Measurements from ENCODE around the gene CFAP90. TPM values are rescaled to one million over a fixed set of nuclear protein-coding genes. Genes with fewer than 3 reads are reported as not detected.

CFAP90 gene
- total and polyA plus RNA-seq, 12 donors, result 0.03 to 0.26 TPM; not detected in 10

DNA sequence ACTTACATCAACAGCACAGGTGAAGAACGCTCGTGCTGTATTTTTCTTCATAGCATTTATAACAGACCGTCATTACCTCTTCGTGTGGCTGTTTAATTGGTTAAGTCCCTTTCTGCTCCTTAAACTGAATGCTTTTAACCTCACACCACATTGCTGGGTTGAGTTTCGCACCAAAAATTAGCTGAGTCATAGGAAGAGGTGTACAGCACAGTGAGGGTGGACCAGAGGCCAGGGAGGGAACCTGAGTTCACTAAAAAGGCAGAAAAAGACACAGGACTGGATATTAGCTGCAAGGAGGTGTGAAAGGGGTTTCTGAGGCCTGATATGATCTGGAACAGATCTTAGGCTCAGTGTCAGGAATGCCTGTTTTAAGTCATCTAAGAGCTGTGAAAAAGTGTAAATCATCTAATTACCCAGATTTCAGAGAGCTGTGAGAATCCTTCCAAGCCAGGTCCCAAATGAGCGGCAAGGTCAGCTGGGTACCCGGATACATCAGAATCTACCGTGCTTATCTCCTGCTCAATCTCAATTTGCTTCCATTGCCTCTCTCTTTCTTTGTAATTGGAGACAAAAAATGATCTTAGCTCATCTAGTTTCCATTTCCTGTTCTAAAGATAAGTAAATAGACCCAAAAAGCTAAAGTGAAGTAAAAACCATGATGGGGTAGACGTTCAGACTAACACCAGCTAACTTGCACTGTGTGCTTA lies 7.1 kb upstream of the CFAP90 start:
- DNase-seq (no peak), ATAC-seq (no peak)
- 78 to 83% methylated on average over 9 of the region's 9 CpGs for WGBS, 2 donors
- Histone ChIP-seq H3K4me1 (peaks cover 0 to under 1% (median 0%) of the 10 kb centered on the region in 9 donors), H3K27ac (no peak overlapping the region), H3K9me3 (no peaks in the 10 kb centered on the region), H3K36me3 (peaks cover 0 to 59% (median 21%) of the 10 kb centered on the region in 9 donors), H3K27me3 (no peaks in the 10 kb centered on the region), H3K4me3 (no peak overlapping the region)
- intact Hi-C loops (cut with DNase I), result loop anchor here in 1 of 10 donors (5.0 kb wide), 1 partner anchor 1091 kb away; no protein-coding TSS in a partner anchor
- TF ChIP-seq, protein P1, sequence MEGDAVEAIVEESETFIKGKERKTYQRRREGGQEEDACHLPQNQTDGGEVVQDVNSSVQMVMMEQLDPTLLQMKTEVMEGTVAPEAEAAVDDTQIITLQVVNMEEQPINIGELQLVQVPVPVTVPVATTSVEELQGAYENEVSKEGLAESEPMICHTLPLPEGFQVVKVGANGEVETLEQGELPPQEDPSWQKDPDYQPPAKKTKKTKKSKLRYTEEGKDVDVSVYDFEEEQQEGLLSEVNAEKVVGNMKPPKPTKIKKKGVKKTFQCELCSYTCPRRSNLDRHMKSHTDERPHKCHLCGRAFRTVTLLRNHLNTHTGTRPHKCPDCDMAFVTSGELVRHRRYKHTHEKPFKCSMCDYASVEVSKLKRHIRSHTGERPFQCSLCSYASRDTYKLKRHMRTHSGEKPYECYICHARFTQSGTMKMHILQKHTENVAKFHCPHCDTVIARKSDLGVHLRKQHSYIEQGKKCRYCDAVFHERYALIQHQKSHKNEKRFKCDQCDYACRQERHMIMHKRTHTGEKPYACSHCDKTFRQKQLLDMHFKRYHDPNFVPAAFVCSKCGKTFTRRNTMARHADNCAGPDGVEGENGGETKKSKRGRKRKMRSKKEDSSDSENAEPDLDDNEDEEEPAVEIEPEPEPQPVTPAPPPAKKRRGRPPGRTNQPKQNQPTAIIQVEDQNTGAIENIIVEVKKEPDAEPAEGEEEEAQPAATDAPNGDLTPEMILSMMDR (IDR thresholded peaks at IDR 0.05), result no peak

DNA sequence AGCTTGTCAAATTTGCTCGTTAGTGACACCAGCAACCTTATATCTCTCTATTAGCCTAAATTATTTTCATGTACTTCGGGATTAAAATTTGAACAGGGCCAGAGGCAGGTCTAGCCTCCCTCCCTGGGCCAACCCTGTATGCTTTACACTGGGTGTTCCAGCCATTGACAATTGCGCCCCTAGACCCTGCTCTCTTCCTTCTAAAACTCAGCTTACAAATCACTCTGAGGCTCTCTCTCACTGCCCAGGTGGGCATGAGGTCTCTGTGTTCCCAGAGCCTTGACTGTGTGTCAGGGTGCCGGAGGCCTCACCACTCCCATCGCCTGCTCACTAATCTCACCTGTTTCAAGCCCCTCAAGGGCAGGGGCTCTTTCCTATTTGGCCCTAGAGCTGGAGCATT lies 6.4 kb upstream of the CFAP90 start:
- no peak overlapping the region for H3K27ac ChIP-seq
- no peak for ATAC-seq
- H3K4me1 ChIP-seq, result peaks cover 0 to 4% (median 0%) of the 10 kb centered on the region in 9 donors
- peaks cover 0 to 52% (median 20%) of the 10 kb centered on the region in 9 donors for H3K36me3 ChIP-seq
- H3K9me3 ChIP-seq, result no peaks in the 10 kb centered on the region
- TF ChIP-seq, protein P1 (IDR thresholded peaks at IDR 0.05), result no peak
- 77 to 80% methylated on average over 5 of the region's 5 CpGs for WGBS, 2 donors
- intact Hi-C loops (cut with DNase I), result loop anchor here in 1 of 10 donors (5.0 kb wide), 1 partner anchor 1090 kb away; no protein-coding TSS in a partner anchor
- no peaks in the 10 kb centered on the region for H3K27me3 ChIP-seq
- H3K4me3 ChIP-seq, result no peak overlapping the region
- DNase-seq, result no peak

- no peaks in the 10 kb centered on the region for H3K9me3 ChIP-seq
- intact Hi-C loops (cut with DNase I), result loop anchor here in 1 of 10 donors (5.0 kb wide), 1 partner anchor 1090 kb away; no protein-coding TSS in a partner anchor
- H3K4me3 ChIP-seq, result no peak overlapping the region
- no peak overlapping the region for H3K27ac ChIP-seq
- H3K4me1 ChIP-seq, result peaks cover 0 to 9% (median 0%) of the 10 kb centered on the region in 9 donors
- ATAC-seq (peak in 4 of 8 donors; percentile 46 to 68 (median 65)), DNase-seq (peak in 1 of 2 donors; percentile 20)
- TF ChIP-seq, protein P1 (IDR thresholded peaks at IDR 0.05), result peak; percentile 35 to 72 (median 68)
- peaks cover 0 to 47% (median 16%) of the 10 kb centered on the region in 9 donors for H3K36me3 ChIP-seq
- 95 to 97% methylated on average over 2 of the region's 2 CpGs for WGBS, 2 donors
- peaks cover 0 to 2% (median 0%) of the 10 kb centered on the region in 7 donors for H3K27me3 ChIP-seq
Measured at GRCh38 chr5:7856855-7857254, 5.9 kb upstream of the CFAP90 start.

DNA sequence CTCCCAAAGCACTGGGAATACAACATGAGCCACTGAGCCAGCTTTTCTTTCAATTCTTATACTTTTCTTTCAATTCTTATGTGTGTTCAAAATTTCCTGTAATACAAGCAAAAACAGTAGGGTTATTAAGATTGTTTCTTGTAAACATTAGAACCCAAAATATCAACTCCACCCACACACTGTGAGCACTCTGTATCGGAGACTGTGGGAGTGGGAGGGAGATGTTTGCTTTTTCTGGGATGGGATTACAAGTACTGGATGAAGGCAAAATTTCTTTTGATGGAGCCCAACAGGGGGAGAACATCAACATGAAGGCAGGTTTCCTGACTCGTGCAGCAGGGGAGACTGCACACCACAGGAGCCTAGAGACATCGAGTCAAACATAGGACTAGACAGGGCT lies 4.7 kb upstream of the CFAP90 start:
- Histone ChIP-seq H3K27ac (no peak overlapping the region), H3K36me3 (peaks cover 0 to 34% (median 10%) of the 10 kb centered on the region in 9 donors), H3K4me1 (peaks cover 0 to 17% (median 0%) of the 10 kb centered on the region in 9 donors), H3K9me3 (no peaks in the 10 kb centered on the region), H3K27me3 (peaks cover 0 to 14% (median 0%) of the 10 kb centered on the region in 7 donors), H3K4me3 (no peak overlapping the region)
- WGBS, 2 donors, result 64 to 71% methylated on average over 3 of the region's 3 CpGs
- no peak for ATAC-seq
- TF ChIP-seq, protein P1 (IDR thresholded peaks at IDR 0.05), result no peak
- no peak for DNase-seq
- intact Hi-C loops (cut with DNase I), result loop anchor here in 1 of 10 donors (5.0 kb wide), 1 partner anchor 1088 kb away; no protein-coding TSS in a partner anchor

Data from heart right ventricle (tissue), 16 donors.